Fibroblast of lung (primary cell): Measurements from ENCODE around the gene SLC6A20. TPM values are rescaled to one million over a fixed set of nuclear protein-coding genes. Genes with fewer than 3 reads are reported as not detected.

Experiments
- DNase-seq, 2 donors: peaks; one replicate each; pipeline versions ENCODE4 v3.0.0 to v3.0.0-alpha.2; 2010; ENCODE audit warnings: low read depth in 2 of 2
- H2AFZ ChIP-seq: 2 replicates; pipeline ENCODE4 v1.5.1; 2012; ENCODE audit warnings: low read length, control low read depth, inconsistent platforms
- H3K27ac ChIP-seq: 2 replicates; pipeline ENCODE4 v1.5.1; 2011; ENCODE audit warnings: low read length, control low read depth; ENCODE audit not compliant: insufficient read depth
- H3K27me3 ChIP-seq: 2 replicates; pipeline ENCODE4 v1.5.1; 2011; ENCODE audit warnings: mild to moderate bottlenecking, low read length; ENCODE audit not compliant: control insufficient read depth, insufficient read depth
- H3K36me3 ChIP-seq: 2 replicates; pipeline ENCODE4 v1.5.1; 2011; ENCODE audit warnings: low read length; ENCODE audit not compliant: control insufficient read depth, insufficient read depth
- H3K4me1 ChIP-seq: 2 replicates; pipeline ENCODE4 v1.5.1; 2011; ENCODE audit warnings: low read length; ENCODE audit not compliant: control insufficient read depth, insufficient read depth; ENCODE audit errors: extremely low read depth
- H3K4me2 ChIP-seq: 2 replicates; pipeline ENCODE4 v1.5.1; 2011; ENCODE audit warnings: low read length, control low read depth; ENCODE audit not compliant: insufficient read depth; ENCODE audit errors: extremely low read depth
- H3K4me3 ChIP-seq, 4 experiments: fragments of 200-600 bp in 1 of 4; sonication (generic) in 1 of 4; replicated peaks in 1 of 4; 2 replicates each; pipeline ENCODE4 v1.5.1; 2011 to 2016; ENCODE audit warnings: low read length in 4 of 4, low read depth in 3 of 4, mild to moderate bottlenecking in 3 of 4, control low read depth in 2 of 4, inconsistent platforms in 1 of 4, mixed read lengths in 1 of 4; ENCODE audit not compliant: insufficient read depth in 1 of 4; ENCODE audit errors: control extremely low read depth in 1 of 4
- H3K79me2 ChIP-seq: 2 replicates; pipeline ENCODE4 v1.5.1; 2012; ENCODE audit warnings: mild to moderate bottlenecking, low read length, inconsistent platforms; ENCODE audit not compliant: control insufficient read depth, insufficient read depth
- H3K9ac ChIP-seq: 2 replicates; pipeline ENCODE4 v1.5.1; 2011; ENCODE audit warnings: mild to moderate bottlenecking, low read length, control low read depth; ENCODE audit not compliant: insufficient read depth
- H3K9me3 ChIP-seq: 2 replicates; pipeline ENCODE4 v1.5.1; 2012; ENCODE audit warnings: low read depth, low read length; ENCODE audit not compliant: control insufficient read depth, insufficient read depth
- H4K20me1 ChIP-seq: 2 replicates; pipeline ENCODE4 v1.5.1; 2011; ENCODE audit warnings: low read length; ENCODE audit not compliant: control insufficient read depth, insufficient read depth; ENCODE audit errors: extremely low read depth
- CTCF ChIP-seq, 2 donors: IDR thresholded peaks in 1 of 2; conservative IDR thresholded peaks in 1 of 2; 1 replicate in 1 of 2; 2 replicates in 1 of 2; pipeline ENCODE4 v1.5.1; 2011 to 2012; ENCODE audit warnings: low read length in 2 of 2, control low read depth in 1 of 2, inconsistent platforms in 1 of 2, low read depth in 1 of 2, mild to moderate bottlenecking in 1 of 2
- EZH2 ChIP-seq: IDR thresholded peaks from 2 replicates; pipeline ENCODE4 v1.5.1; 2012; ENCODE audit warnings: low read length, control low read depth, mild to moderate bottlenecking; ENCODE audit errors: missing control alignments
- polyA plus RNA-seq, 2 donors: library from polyadenylated mRNA; depleted of rRNA in 1 of 2; stranded (reverse) in 1 of 2; unstranded in 1 of 2; fragments of >200 nt; gene quantifications; 2 replicates each; pipeline ENCODE4 v1.2.1, GENCODE V29; 2011 to 2012; ENCODE audit warnings: missing spikeins in 1 of 2
- total RNA-seq: library from RNA; depleted of rRNA; stranded (reverse); fragments of >200 nt; gene quantifications from 2 replicates; pipeline ENCODE4 v1.2.1, GENCODE V29; 2014

Gene SLC6A20
- total and polyA plus RNA-seq, 2 donors (not counting 1 experiment from before 2014, with no cell fraction given): not detected

DNA sequence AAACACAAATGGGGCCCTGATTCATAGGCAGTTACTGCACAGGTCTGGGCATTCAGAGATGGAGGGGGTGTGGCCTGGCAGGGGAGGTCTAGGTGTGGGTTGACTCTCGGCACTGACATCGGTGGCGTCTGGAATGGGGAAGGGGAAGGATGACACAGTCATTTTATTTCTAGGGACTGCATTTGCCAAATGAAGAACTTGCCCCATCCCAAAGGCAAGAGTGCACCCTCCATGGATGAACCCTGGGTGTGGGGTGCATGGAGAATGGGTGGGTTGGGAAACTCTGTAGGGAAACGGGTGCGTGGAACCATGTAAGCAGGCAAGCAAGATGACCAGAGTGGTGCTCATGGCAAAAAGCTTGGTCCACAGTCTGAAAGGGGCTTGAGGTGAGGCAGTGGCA is 24.5 kb downstream of the SLC6A20 start:
- Histone ChIP-seq H3K4me1 (no peaks in the 10 kb centered on the region), H3K27ac (no peak overlapping the region), H3K9ac (no peak overlapping the region), H3K9me3 (no peaks in the 10 kb centered on the region), H3K36me3 (no peaks in the 10 kb centered on the region), H3K4me2 (no peak overlapping the region), H3K4me3 (no peak overlapping the region), H4K20me1 (no peaks in the 10 kb centered on the region), H2AFZ (no peak overlapping the region), H3K79me2 (no peaks in the 10 kb centered on the region), H3K27me3 (peaks cover 28% of the 10 kb centered on the region)
- TF ChIP-seq EZH2 (no peak), CTCF (conservative IDR thresholded peaks at IDR 0.05 in 1 of 2, IDR thresholded peaks at IDR 0.05 in 1 of 2; ENCODE audit: low read depth in 1 of 2, low read length in 2 of 2) (no peak)
- DNase-seq: no peak

- Histone ChIP-seq H4K20me1 (no peaks in the 10 kb centered on the region), H2AFZ (no peak overlapping the region), H3K9me3 (no peaks in the 10 kb centered on the region), H3K27me3 (peaks cover 24% of the 10 kb centered on the region), H3K27ac (no peak overlapping the region), H3K79me2 (no peaks in the 10 kb centered on the region), H3K36me3 (no peaks in the 10 kb centered on the region), H3K4me1 (no peaks in the 10 kb centered on the region), H3K4me3 (no peak overlapping the region), H3K9ac (no peak overlapping the region), H3K4me2 (no peak overlapping the region)
- no peak for TF ChIP-seq EZH2
- no peak for TF ChIP-seq CTCF (conservative IDR thresholded peaks at IDR 0.05 in 1 of 2, IDR thresholded peaks at IDR 0.05 in 1 of 2; ENCODE audit: low read depth in 1 of 2, low read length in 2 of 2)
- no peak for DNase-seq
Observed at GRCh38 chr3:45771166-45771775, 25.1 kb downstream of the SLC6A20 start.

GRCh38 chr3:45765958-45766357 is 30.4 kb downstream of the SLC6A20 start:
- Histone ChIP-seq H3K4me3 (no peak overlapping the region), H3K36me3 (no peaks in the 10 kb centered on the region), H3K79me2 (no peaks in the 10 kb centered on the region), H3K4me2 (no peak overlapping the region), H2AFZ (no peak overlapping the region), H3K9me3 (no peaks in the 10 kb centered on the region), H3K27ac (no peak overlapping the region), H3K27me3 (peaks cover 7% of the 10 kb centered on the region), H3K9ac (no peak overlapping the region), H4K20me1 (no peaks in the 10 kb centered on the region), H3K4me1 (no peaks in the 10 kb centered on the region)
- TF ChIP-seq EZH2 (no peak), CTCF (conservative IDR thresholded peaks at IDR 0.05 in 1 of 2, IDR thresholded peaks at IDR 0.05 in 1 of 2; ENCODE audit: low read depth in 1 of 2, low read length in 2 of 2) (no peak)
- DNase-seq: no peak
